NCI-H82 (cell line): Measurements from ENCODE around the gene CUBN.
"Not testable (repeated sequence)": the region's sequence is repeated elsewhere in the genome, so short reads cannot be mapped to it uniquely, and the experiment has no call there.

Source experiments
- DNase-seq: peaks from one replicate; lab custom pipeline; 2025; lab: John Stamatoyannopoulos, UW

CUBN gene

GRCh38 chr10:17037910-17038309 is 91.7 kb downstream of the CUBN start:
- no peak for DNase-seq

DNA sequence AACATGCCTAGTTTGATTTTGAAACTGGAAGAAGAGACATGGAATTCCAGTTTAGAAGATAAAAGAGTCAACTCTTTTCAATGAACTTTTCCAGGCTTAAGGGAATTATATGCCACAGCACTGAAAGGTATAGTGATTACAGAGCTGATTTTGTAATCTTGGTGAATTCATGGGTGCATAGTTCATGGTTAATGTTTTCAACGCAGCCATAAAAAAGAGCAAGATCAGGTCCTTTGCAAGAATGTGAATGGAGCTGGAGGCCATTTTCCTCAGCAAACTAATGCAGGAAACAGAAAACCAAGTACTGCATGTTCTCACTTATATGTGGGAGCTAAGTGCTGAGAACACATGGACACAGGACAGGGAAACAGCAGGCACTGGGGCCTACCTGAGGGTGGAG is 94.2 kb downstream of the CUBN start:
- DNase-seq = no peak

DNA sequence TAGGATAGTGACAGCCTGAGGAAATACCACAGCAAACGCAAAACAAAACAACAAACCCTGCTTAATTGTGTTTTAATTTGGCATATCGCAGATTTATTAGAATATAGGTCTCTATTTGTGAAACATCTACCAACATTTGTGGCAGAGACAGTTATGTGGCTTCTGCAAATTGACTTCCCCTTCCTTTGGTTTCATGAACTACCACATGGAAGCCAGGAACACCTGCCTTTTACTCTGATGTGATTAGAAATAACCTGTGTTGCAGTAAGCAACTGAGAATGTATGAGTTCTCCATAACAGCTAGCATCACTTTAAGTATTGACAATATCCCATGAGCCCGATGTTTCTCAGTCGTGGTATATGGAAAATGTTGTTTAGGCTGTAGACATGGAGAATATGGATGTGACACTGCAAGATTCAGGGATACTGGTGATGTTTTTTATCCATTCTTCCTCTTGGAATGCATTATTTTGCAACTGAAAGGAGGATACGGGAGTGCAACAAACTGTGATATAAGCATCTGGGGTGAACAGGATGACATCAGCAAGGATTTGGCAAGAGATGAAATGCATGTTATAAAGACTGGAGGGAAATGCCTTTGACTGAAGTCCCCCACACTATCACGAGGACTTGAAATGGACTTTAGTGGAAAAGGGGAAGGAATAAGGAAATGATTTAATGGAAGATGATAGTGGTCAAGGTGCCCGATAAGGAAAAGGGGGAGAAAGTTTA is 95.9 kb downstream of the CUBN start:
- DNase-seq = no peak

DNA sequence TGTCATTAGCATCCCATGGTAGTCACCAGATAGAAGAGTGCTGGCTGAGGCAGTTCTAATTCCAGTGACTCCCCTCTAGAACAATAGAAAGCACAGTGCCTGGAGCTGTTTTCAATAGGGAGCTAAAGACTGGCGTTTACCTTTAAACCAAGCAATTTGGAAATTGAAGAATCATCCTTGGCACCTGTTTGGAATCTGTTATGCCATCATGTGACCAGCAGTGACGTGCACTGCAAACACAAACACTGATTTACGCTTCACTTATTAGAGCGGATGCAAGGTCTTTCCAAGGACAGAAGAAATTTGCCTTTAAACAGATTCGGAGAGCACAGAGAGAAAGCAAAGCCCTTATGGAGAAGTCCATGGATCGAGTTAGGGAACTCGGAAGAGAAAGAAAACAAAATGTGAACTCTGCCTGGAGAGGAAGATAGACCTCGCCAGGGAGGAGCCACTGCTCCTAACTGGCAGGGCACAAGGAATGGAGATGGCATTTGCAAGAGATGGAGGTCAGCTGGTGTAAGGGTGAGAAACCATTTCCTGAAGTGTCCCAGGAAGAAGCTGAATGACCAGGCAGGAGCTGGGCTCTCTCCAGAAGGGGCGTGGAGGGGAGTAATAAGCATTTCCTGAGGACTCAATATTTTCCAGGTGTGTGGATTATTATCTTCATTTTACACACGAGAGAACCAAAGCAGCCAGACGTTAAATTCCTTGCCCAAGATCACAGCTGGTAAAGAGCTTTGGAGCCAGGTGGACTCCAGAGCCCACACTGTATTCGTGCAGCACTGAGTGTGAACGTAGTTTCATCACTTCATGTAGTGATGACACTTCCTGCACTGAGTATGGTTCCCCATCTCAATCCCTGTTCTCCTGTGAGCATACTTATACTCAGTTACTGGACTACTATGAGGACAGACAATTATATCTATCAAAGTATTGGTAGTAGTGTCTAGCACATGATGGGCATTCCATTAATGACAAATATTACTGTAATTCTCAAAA is 97.7 kb downstream of the CUBN start:
- no peak for DNase-seq

DNA sequence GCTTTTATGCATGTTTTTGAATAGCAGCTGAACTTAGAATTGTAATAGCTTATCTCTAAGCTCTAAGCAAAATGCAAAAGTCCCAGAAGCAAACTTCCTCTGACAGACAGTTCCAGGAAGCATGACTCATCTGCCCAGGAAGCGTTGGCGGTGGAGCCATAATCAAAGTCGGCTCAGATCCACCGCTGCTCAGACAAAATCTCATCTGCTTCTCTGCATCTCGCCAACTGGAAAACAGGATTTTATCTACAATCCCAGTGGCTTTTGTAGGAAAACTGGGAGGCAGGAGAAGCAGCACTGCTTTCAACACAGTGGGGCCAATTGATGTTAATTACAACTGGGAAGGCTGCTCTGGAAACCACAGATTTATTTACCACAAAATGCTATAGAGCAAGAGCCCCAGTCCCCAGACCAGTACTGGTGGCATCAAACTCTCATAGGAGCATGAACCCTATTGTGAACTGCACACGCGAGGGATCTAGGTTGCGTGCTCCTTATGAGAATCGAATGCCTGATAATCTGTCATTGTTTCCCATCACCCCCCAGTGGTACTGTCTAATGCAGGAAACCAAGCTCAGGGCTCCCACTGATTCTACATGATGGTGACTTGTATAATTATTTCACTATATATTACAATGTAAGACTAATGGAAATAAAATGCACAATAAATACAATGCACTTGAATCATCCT is 99.9 kb downstream of the CUBN start:
- DNase-seq = peak; percentile 2

DNA sequence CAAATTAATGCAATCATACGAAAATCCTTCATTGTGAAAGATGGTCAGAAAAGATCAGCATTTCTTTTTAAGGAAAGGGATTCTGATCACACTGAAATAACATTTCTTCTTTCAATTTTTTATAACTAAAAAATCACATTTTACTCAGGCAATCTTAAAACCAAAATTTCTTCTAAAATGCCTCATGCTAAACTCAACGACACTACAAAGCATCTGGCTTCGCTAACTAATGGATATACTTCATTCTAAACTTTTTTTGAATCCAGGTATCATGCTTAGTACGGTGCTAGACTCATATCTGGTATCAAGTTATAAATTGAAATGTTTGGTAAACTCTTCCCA is 100.4 kb downstream of the CUBN start:
- DNase-seq = no peak

DNA sequence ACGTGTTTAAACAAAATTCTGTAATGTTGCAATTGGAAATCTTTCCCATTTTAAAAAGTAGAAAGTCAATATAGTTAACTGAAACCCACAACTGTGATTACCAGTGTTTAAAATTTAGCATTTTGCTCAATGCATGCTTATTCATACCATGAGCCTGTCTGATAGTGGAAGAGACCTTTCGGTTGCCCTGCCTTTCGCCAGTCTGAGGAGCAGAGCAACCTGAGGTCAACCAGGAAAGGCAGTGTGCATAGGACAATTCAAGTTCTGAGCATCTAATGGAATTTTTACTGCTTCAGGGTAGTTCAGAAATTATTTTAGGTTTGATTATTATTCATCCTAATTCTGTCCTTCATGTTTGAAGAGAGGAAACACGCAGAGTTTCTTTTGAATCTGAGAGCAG is 100.8 kb downstream of the CUBN start:
- no peak for DNase-seq

DNA sequence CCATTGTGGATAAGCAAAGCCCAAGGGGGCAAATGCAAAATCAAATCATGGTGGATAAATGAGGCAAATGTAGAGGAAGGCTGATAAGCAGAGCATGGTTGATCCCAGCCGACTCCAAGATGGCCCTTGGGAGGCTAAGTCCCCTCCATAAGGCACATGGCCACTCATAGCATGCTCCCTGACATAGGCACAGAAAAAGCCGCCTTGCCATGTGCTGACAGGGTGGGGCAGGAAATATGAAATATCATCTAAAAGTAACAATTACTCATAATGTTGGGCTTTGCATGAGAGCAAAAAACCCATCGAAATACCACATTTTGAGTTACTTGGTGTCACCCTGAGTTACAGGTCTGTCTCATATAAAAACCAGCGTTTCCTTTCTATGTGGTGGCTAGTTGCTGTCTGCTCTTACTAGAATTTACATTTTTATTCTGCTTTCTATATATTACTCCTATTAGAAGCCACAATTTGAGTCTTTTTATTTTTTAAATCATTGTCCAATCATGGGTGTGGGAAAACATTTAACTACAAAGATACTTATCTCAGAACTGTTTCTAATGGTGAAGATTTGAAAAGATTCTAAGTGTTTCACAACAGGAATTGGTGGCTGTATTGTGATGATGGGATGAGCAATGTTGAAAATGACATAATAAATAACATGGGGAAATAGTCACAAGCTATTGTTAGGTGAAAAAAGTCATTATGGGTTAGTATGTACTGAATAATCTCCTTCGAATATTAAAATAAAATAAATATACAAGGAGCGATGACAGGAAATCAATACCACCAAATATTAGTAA is 102.7 kb downstream of the CUBN start:
- no peak for DNase-seq

DNA sequence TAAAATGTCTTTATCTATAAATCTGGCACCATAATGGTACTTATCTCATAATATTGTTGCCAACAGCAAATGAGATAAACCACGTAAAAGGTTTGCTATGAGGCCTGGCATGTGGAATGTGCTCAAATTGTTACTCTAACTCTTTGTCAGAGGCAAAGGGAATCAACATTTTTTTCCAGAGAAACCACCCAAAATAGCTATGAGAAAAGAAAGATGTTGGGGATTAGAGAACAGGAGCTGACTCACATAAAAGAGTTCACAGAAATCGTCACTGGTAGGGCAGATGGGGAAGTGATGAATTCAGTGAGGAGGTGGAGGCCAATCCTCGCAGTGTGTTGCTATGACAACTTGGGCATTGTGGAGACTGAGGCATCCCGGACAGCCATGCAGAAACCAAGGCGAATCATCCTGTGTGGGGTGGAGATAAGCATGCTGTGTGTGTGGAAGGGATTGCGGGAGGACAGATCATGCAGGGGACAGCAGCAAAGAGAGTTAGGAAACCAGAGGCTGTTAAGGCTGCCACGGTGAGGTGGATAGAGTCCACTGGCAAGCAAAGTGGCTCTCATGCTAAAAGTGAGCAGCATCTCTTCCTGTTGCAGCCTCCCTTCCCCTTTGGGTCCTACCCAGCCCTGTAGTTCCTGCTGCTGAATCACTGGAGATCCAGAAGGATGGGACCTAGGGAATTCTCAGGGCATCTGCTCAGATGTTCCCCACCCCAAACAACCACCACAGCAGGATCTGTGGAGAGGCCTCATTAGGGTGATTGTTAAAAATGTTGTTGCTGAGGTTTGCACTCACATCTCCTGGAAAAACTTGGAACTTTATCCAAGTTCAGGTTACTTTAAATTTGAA is 103.9 kb downstream of the CUBN start:
- DNase-seq = no peak

- DNase-seq = no peak
Observed at GRCh38 chr10:17024461-17024860, 105.2 kb downstream of the CUBN start.

GRCh38 chr10:17023386-17024298 is 106.0 kb downstream of the CUBN start:
- no peak for DNase-seq

- DNase-seq = no peak
Observed at GRCh38 chr10:17022896-17023295, 106.7 kb downstream of the CUBN start.

DNA sequence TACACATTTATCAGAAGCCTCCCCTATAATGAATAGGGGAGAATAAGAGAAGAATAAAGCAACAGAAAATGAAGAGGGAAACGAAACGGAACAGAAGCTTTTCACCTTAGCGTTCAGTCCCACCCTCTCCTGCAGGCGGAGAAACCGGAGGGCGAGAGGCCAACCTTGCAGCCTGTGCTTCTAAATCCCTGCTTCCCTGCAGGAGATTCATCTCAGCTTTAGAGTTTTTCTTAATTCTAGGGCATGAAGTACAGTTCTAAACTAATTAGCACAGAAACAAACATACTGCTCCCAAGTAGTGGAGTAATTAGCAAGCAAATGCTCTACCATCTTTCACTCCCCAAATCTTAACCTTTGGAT is 107.2 kb downstream of the CUBN start:
- DNase-seq = no peak

GRCh38 chr10:17021656-17022465 is 107.8 kb downstream of the CUBN start:
- no peak for DNase-seq

DNA sequence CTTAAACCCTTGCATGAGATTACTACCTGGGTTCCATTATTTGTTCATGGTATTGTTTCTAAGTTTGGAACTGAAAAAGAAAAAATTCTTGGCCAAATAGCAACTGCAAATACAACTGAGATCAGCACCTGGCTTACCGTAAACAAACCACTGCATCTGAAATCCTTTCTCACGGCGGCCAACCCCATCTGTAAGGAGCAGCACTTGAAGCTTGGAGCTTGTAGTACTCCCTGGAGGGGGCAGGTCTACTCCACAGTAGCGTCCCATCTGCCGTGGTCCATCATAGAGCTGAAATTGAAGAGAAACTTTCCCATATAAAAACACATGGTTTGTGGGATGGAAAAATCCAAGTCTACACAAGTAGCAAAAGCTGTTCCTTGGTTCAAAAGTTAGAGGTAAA is 109.9 kb downstream of the CUBN start:
- DNase-seq = no peak

- not testable (repeated sequence) for DNase-seq
Observed at GRCh38 chr10:17013131-17013983, 116.3 kb downstream of the CUBN start.

GRCh38 chr10:17012731-17013130 is 116.9 kb downstream of the CUBN start:
- DNase-seq = not testable (repeated sequence)
